Thoracic aorta (tissue), 2 donors: ENCODE data around the gene IRAG1. TPM values are rescaled to one million over a fixed set of nuclear protein-coding genes. Genes with fewer than 3 reads are reported as not detected.

Experiments used
- ATAC-seq: fragments of 150-250 bp; one replicate; pipeline ENCODE4 v1.8.0; 2017; ENCODE audit warnings: low read depth; ENCODE audit not compliant: insufficient number of reproducible peaks, low FRiP score
- DNase-seq: peaks from one replicate; pipeline ENCODE4 v3.0.0-alpha.2; 2020; ENCODE audit warnings: low spot score
- H3K27ac ChIP-seq, 2 donors: fragments of 200-600 bp; sonication (generic); 1 replicate in 1 of 2; 2 replicates in 1 of 2; pipeline ENCODE4 v1.5.1; 2016; ENCODE audit warnings: mild to moderate bottlenecking in 2 of 2, moderate library complexity in 2 of 2
- H3K27me3 ChIP-seq: fragments of 200-600 bp; sonication (generic); replicated peaks from 2 replicates; pipeline ENCODE4 v1.6.0; 2016; ENCODE audit warnings: mild to moderate bottlenecking; ENCODE audit not compliant: insufficient read depth
- H3K36me3 ChIP-seq: fragments of 200-600 bp; sonication (generic); one replicate; pipeline ENCODE4 v1.5.1; 2016
- H3K4me1 ChIP-seq, 2 donors: fragments of 200-600 bp; sonication (generic); 1 replicate in 1 of 2; 2 replicates in 1 of 2; pipeline versions ENCODE4 v1.5.1 to v1.6.0; 2016; ENCODE audit warnings: low read depth in 2 of 2, mild to moderate bottlenecking in 1 of 2; ENCODE audit not compliant: control insufficient read depth in 1 of 2
- H3K4me3 ChIP-seq: fragments of 200-600 bp; sonication (generic); 2 replicates; pipeline ENCODE4 v1.5.1; 2016; ENCODE audit warnings: mild to moderate bottlenecking
- H3K9me3 ChIP-seq: fragments of 200-600 bp; sonication (generic); 2 replicates; pipeline ENCODE4 v1.5.1; 2016
- total RNA-seq, 2 donors: library from RNA; depleted of rRNA; stranded (reverse); fragments of >200 nt; gene quantifications; one replicate each; pipeline versions ENCODE4 v1.1.0 to v1.2.3, GENCODE V29; 2016
- TF ChIP-seq, protein P1 (sequence below): fragments of 200-600 bp; sonication (generic); IDR thresholded peaks from one replicate; pipeline ENCODE4 v1.5.1; 2019; ENCODE audit warnings: antibody characterized with exemption

The IRAG1 gene
- 100 to 1,000 TPM; 281 to 393 TPM for total RNA-seq

DNA sequence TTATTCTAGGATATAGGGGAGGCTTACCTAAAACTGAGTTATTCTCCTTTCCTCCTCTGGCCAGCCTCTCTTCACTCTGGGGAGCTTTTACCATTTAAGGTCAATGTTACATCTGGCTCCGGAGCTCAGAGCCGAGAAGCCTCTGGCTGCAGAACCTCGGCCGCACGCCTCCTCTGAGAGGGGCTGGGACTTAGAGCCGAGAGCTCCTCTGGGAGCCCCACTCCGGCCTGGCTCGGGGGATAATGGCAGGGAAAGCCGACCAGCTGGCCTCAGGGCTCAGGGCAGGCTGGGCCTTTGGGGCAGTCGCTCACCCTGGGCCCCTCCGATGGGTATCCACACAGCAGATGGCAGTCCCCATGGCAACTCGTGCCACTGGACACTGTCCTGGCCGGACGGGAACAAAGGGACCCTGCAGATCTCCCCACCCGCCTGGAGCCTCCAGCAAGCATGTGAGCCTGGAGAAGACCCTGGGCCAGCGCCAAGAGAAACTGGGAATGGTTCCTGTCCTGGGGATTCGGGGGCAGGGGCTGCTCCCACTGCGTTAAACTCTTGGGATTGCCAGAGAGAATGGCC is at the start of gene IRAG1:
IRAG1 (minus strand) TSS at position 247 of the 573 bp plus-strand sequence; CDS start at position 94, 153 bp downstream.
- Histone ChIP-seq H3K4me1 (peaks cover 33 to 54% of the 10 kb centered on the region in 2 donors), H3K36me3 (peaks cover 3% of the 10 kb centered on the region), H3K9me3 (no peaks in the 10 kb centered on the region), H3K27ac (peak within 1 kb of the TSS; percentile 99 to 100), H3K27me3 (no peaks in the 10 kb centered on the region), H3K4me3 (peak within 1 kb of the TSS; percentile 94)
- TF ChIP-seq, protein P1, sequence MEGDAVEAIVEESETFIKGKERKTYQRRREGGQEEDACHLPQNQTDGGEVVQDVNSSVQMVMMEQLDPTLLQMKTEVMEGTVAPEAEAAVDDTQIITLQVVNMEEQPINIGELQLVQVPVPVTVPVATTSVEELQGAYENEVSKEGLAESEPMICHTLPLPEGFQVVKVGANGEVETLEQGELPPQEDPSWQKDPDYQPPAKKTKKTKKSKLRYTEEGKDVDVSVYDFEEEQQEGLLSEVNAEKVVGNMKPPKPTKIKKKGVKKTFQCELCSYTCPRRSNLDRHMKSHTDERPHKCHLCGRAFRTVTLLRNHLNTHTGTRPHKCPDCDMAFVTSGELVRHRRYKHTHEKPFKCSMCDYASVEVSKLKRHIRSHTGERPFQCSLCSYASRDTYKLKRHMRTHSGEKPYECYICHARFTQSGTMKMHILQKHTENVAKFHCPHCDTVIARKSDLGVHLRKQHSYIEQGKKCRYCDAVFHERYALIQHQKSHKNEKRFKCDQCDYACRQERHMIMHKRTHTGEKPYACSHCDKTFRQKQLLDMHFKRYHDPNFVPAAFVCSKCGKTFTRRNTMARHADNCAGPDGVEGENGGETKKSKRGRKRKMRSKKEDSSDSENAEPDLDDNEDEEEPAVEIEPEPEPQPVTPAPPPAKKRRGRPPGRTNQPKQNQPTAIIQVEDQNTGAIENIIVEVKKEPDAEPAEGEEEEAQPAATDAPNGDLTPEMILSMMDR: no peak
- peak; percentile 27 for DNase-seq
- ATAC-seq: peak; percentile 61

DNA sequence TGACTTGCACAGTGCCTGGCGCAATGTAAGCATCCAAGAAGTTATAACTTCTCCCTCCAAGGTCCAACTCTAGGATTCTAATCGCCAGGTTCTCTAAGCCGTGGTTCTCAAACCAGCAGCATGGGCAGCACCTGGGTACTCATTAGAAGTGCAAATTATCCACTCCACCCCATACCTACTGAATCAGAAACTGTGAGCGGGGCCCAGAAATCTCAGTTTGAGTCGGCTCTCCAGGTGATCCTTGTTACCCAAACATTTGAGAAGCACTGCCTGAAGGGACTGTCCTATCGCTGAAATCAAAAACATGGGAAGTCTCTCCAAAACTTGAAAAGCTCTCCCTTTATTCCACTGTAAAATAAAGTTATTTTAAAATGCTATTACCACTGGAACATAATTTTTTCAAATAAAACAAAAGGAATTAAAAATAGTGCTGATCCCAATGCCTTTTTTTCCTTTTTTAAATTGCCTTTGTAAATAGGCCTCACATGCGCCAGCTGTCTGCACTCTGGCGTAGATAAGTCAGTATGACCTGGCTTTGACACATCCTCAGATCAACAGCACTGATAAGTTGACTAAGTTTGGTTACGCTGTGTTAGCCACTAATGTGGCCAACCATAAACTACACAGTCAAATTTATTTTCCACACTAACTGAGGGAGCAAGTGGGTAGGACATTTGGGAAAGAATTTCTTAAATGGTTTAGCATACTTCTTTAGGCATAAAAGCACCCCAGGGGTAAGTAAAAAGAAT is 49.1 kb upstream of the IRAG1 start:
- no peak for DNase-seq
- no peak overlapping the region for H3K27ac ChIP-seq
- ATAC-seq: no peak

DNA sequence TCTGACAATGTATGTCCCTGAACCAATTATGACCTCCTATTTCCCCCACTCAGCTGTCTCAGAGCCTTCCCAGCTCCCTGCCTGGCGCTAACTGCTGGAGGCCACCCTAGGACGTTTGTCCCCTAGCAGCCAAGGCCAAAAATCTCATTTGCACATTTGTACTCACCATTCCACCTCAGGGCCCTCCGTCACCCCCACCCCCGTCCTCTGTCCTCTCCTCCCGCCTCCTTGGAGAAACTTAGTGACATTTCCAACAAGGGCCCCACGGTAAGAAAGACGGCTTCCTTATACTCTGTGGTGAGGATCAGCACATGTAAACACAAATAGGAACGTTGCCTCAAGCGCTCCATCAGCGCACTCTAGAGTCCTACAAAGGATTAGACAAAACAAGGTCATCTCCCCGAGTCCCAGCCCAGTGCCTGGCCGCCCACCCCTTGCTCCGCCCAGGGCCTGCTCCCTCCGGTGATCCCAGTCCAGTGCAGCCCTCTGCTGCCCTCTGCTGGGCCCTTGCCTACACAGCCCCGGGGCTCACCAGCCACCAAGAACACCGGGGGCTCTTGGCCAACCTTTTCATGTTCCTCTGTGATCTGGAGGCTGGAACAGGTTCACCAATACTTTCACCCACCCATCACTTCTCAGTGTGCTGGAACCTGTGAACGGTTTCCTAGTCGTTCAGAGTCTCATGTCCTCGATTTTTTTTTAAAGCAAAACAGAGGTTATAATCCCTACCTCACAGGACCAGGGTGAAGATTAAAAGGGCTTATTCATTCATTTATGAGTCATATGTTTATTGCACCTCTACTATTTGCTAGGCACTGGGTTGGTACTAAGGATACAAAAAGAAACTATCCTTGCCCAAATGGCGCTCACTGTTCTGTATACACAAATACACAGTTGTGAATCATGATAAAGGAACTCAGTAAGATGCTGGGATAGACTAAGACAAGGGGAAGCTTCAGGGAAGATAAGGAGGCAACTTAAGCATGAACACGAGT is 42.2 kb upstream of the IRAG1 start:
- DNase-seq (peak; percentile 85), ATAC-seq (peak; percentile 84)
- Histone ChIP-seq H3K36me3 (no peaks in the 10 kb centered on the region), H3K9me3 (no peaks in the 10 kb centered on the region), H3K4me1 (peaks cover 17 to 34% of the 10 kb centered on the region in 2 donors), H3K4me3 (peak overlapping the region; percentile 67), H3K27me3 (no peaks in the 10 kb centered on the region), H3K27ac (peak overlapping the region; percentile 68 to 76)
- TF ChIP-seq, protein P1: peak; percentile 99

More for the DNA sequence above, 49.1 kb upstream of the IRAG1 start:
- Histone ChIP-seq H3K36me3 (no peaks in the 10 kb centered on the region), H3K4me3 (no peak overlapping the region), H3K27me3 (no peaks in the 10 kb centered on the region), H3K4me1 (no peaks in the 10 kb centered on the region), H3K9me3 (no peaks in the 10 kb centered on the region)
- TF ChIP-seq, protein P1: no peak

DNA sequence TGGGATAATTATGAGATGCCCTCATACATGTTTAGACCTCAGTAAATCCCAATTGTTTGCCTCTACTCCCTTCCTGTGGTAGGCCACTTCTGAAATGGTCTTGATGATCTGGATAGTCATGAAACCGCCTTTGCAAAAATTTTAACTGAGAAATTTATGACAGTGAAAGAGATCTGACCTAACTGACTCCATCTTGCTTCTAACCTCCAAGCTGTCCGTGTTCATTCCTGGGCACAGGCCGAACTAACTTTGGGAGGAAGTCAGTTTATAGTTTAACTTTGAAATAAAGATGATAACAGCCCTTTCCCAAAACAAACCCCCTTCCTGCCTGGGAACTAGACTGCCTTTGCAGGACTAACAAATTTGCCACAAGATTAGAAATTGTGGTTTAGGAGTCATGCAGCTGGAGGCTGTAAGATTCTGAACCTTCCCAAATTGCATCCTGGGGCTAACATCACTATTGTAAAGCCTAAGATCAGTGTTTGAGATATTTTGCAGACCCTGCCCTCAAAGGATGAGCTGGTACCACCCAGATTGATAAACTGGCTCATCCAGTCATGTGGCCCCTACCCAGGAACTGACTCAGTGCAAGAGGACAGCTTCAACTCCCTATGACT is 37.6 kb upstream of the IRAG1 start:
- ATAC-seq (no peak), DNase-seq (no peak)
- H3K36me3 ChIP-seq: no peaks in the 10 kb centered on the region
- H3K4me1 ChIP-seq: peaks cover 17 to 41% of the 10 kb centered on the region in 2 donors
- H3K27me3 ChIP-seq: no peaks in the 10 kb centered on the region
- H3K4me3 ChIP-seq: no peak overlapping the region
- H3K27ac ChIP-seq: no peak overlapping the region
- TF ChIP-seq, protein P1: no peak
- H3K9me3 ChIP-seq: no peaks in the 10 kb centered on the region
